Heart left ventricle (tissue), 16 donors: Measurements from ENCODE around the gene FAM89A. TPM values are rescaled to one million over a fixed set of nuclear protein-coding genes. Genes with fewer than 3 reads are reported as not detected.

Experiments used
- ATAC-seq, 4 donors: fragments of 200-7000 bp; cut with Tn5 transposase; one replicate each; pipeline ENCODE4 v1.9.1; 2020 to 2022; ENCODE audit warnings: moderate library complexity in 4 of 4, mild to moderate bottlenecking in 3 of 4, moderate number of reproducible peaks in 1 of 4
- DNase-seq, 5 donors: peaks; one replicate each; pipeline ENCODE4 v3.0.0-alpha.2; 2020
- H3K27ac ChIP-seq, 12 donors: fragments of 200-600 bp; sonication (generic) in 4 of 12; one replicate each; pipeline versions ENCODE4 v1.5.0 to v1.8.0; 2016 to 2022; ENCODE audit warnings: mild to moderate bottlenecking in 2 of 12
- H3K27me3 ChIP-seq, 9 donors: fragments of 200-600 bp; sonication (generic) in 2 of 9; one replicate each; pipeline versions ENCODE4 v1.5.1 to v1.8.0; 2016 to 2022; ENCODE audit warnings: mild to moderate bottlenecking in 3 of 9
- H3K36me3 ChIP-seq, 9 donors: fragments of 200-600 bp; sonication (generic) in 2 of 9; one replicate each; pipeline versions ENCODE4 v1.5.0 to v1.8.0; 2018 to 2022; ENCODE audit warnings: mild to moderate bottlenecking in 2 of 9
- H3K4me1 ChIP-seq, 12 donors: fragments of 200-600 bp; sonication (generic) in 4 of 12; one replicate each; pipeline versions ENCODE4 v1.5.0 to v1.8.0; 2016 to 2022; ENCODE audit warnings: mild to moderate bottlenecking in 3 of 12
- H3K4me3 ChIP-seq, 12 donors: fragments of 200-600 bp; sonication (generic) in 4 of 12; one replicate each; pipeline versions ENCODE4 v1.5.0 to v1.8.0; 2017 to 2022; ENCODE audit warnings: mild to moderate bottlenecking in 9 of 12, moderate library complexity in 4 of 12
- H3K9me3 ChIP-seq, 12 donors: fragments of 200-600 bp; sonication (generic) in 4 of 12; one replicate each; pipeline versions ENCODE4 v1.5.0 to v1.8.0; 2016 to 2022; ENCODE audit warnings: mild to moderate bottlenecking in 1 of 12
- CTCF ChIP-seq, 12 donors: fragments of 200-600 bp; sonication (generic) in 4 of 12; IDR thresholded peaks; one replicate each; pipeline versions ENCODE4 v1.5.0 to v1.8.0; 2018 to 2022; ENCODE audit warnings: antibody characterized with exemption in 12 of 12, mild to moderate bottlenecking in 5 of 12
- POLR2A ChIP-seq, 2 donors: fragments of 450-650 bp; IDR thresholded peaks; one replicate each; pipeline ENCODE4 v1.6.1; 2017; ENCODE audit warnings: antibody characterized with exemption in 2 of 2, mild to moderate bottlenecking in 2 of 2, moderate library complexity in 2 of 2
- WGBS, 4 donors: extraction: QIAGEN DNeasy Blood & Tissue Kit in 2 of 4; methylation state at CpG; one replicate each; pipeline versions ENCODE4 v1.1.5 to v1.1.7; 2013 to 2018; 5-methylcytosine and 5-hydroxymethylcytosine counted together
- intact Hi-C, 10 donors: fragments of 100-400 bp; cut with DNase I; formaldehyde crosslinking; loops; one replicate each; pipeline versions ENCODE4 v1.11.1 to v1.14.2; 2022
- polyA plus RNA-seq, 2 donors: library from polyadenylated mRNA; stranded (reverse); fragments of 200-250 nt; gene quantifications; one replicate each; pipeline ENCODE4 v1.2.3, GENCODE V29; 2013
- total RNA-seq, 9 donors: library from RNA; depleted of rRNA in 2 of 9; stranded (reverse); fragments of >200 nt in 2 of 9; fragmentation: NEBNext Ultra II Directional in 3 of 9; extraction: Animal tissue kit (Norgen Biotek cat#: 25700) in 3 of 9; gene quantifications; one replicate each; pipeline versions ENCODE4 v1.1.0 to v1.2.4, GENCODE V29; 2016 to 2023
- donor health status: ischemic (EF 13 %, LVEDD 7.1; RV severe dilation, severe dysfunction).
- donor health status: healthy with polysubstance abuse.
- donor health status: DM: no; HTN: yes; CAD: no.
- donor health status: DM: no; HTN: no; CAD: no.
- donor health status: ischemic (EF 25% LVEDD 6.9; RV normal size, moderate dysfunction).
- donor health status: ischemic (EF 25% LVEDD 5.7; RV mildly dilated, moderate dysfunction).
- donor health status: healthy.
- donor health status: DM: yes; HTN: yes; CAD: no.
- donor health status: ischemic (EF 35%, LVEDD 5.7; RV mildly dilated, moderate dysfunction).
- donor health status: nonischemic (EF 11% LVEDD 7.7; RV severe dilation, severe dysfunction).
- donor health status: DM: yes; HTN: yes; CAD: no.
- donor health status: PGD.
- donor health status: ischemic (EF 29% LVEDD 5.4; RV normal size, mild dysfunction).
- donor health status: nonischemic (EF 23%, LVEDD 6.1; RV moderate dilation, normal function).

FAM89A gene
- total and polyA plus RNA-seq, 11 donors: 3.8 to 11.5 (median 6.0) TPM

GRCh38 chr1:231037585-231038517 is 2.2 kb downstream of the FAM89A start:
- ATAC-seq (no peak), DNase-seq (no peak)
- Histone ChIP-seq H3K27me3 (peaks cover 0 to 27% (median 4%) of the 10 kb centered on the region in 9 donors), H3K4me3 (peak overlapping the region in 3 of 12 donors; percentile 82 to 95 (median 86)), H3K36me3 (no peaks in the 10 kb centered on the region), H3K4me1 (peaks cover 0 to 41% (median 14%) of the 10 kb centered on the region in 12 donors), H3K27ac (no peak overlapping the region), H3K9me3 (no peaks in the 10 kb centered on the region)
- intact Hi-C loops: loop anchor here in 1 of 10 donors (5.0 kb wide), 1 partner anchor 54 kb away; no protein-coding TSS in a partner anchor
- WGBS, 4 donors: 71 to 77% (median 76%) methylated on average over 13 of the region's 13 CpGs
- TF ChIP-seq CTCF (IDR thresholded peaks at IDR 0.05) (no peak), POLR2A (IDR thresholded peaks at IDR 0.05) (no peak)

GRCh38 chr1:231036416-231036815 is 3.6 kb downstream of the FAM89A start:
- 55 to 87% (median 69%) methylated on average over 5 of the region's 5 CpGs for WGBS, 4 donors
- Histone ChIP-seq H3K36me3 (no peaks in the 10 kb centered on the region), H3K9me3 (no peaks in the 10 kb centered on the region), H3K27me3 (peaks cover 0 to 27% (median 4%) of the 10 kb centered on the region in 9 donors), H3K27ac (no peak overlapping the region), H3K4me3 (no peak overlapping the region), H3K4me1 (peaks cover 0 to 44% (median 14%) of the 10 kb centered on the region in 12 donors)
- ATAC-seq (no peak), DNase-seq (no peak)
- intact Hi-C loops: loop anchor here in 1 of 10 donors (5.0 kb wide), 1 partner anchor 56 kb away; no protein-coding TSS in a partner anchor
- TF ChIP-seq CTCF (IDR thresholded peaks at IDR 0.05) (no peak), POLR2A (IDR thresholded peaks at IDR 0.05) (no peak)

GRCh38 chr1:231035799-231036198 is 4.3 kb downstream of the FAM89A start:
- Histone ChIP-seq H3K27me3 (peaks cover 0 to 27% (median 4%) of the 10 kb centered on the region in 9 donors), H3K36me3 (no peaks in the 10 kb centered on the region), H3K4me1 (peaks cover 0 to 38% (median 8%) of the 10 kb centered on the region in 12 donors), H3K9me3 (no peaks in the 10 kb centered on the region), H3K4me3 (no peak overlapping the region), H3K27ac (no peak overlapping the region)
- DNase-seq: no peak
- ATAC-seq: no peak
- TF ChIP-seq POLR2A (IDR thresholded peaks at IDR 0.05) (no peak), CTCF (IDR thresholded peaks at IDR 0.05) (no peak)
- intact Hi-C loops: loop anchor here in 1 of 10 donors (5.0 kb wide), 1 partner anchor 57 kb away; no protein-coding TSS in a partner anchor
- WGBS, 4 donors: 94 to 96% (median 95%) methylated on average over 1 of the region's 1 CpG

GRCh38 chr1:231032963-231033362 is 7.1 kb downstream of the FAM89A start:
- H3K4me3 ChIP-seq: no peak overlapping the region

More at GRCh38 chr1:231032963-231033362, 7.1 kb downstream of the FAM89A start:
- Histone ChIP-seq H3K36me3 (no peaks in the 10 kb centered on the region), H3K4me1 (peaks cover 0 to 36% (median 0%) of the 10 kb centered on the region in 12 donors), H3K27ac (no peak overlapping the region), H3K27me3 (peaks cover 0 to 10% (median 0%) of the 10 kb centered on the region in 9 donors), H3K9me3 (no peaks in the 10 kb centered on the region)
- DNase-seq: no peak
- WGBS, 4 donors: 40 to 53% (median 47%) methylated on average over 7 of the region's 7 CpGs
- ATAC-seq: no peak
- intact Hi-C loops: no loop called here
- TF ChIP-seq POLR2A (IDR thresholded peaks at IDR 0.05): no peak
- TF ChIP-seq CTCF (IDR thresholded peaks at IDR 0.05): no peak
